ENCODE results near the gene CCM2L.

DNA sequence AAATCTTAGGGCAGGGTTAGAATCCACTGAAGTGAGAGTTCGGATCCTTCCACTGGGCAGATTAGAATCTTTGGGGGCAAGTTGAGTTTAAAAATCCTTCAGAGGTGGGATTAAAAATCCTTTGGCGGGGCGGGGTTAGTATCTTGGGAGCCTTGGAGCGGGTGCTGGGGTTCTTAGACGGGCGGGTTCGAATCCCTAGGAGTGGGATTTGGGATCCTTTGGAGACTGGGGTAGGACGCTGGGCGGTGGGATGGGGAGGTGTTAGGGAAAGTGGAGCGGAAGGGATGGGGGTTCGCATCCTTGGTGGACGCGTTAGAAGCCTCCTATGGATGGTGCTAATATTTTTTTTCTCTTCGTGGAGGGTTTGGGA is 41.5 kb downstream of the CCM2L start:
- TF ChIP-seq, protein P1, sequence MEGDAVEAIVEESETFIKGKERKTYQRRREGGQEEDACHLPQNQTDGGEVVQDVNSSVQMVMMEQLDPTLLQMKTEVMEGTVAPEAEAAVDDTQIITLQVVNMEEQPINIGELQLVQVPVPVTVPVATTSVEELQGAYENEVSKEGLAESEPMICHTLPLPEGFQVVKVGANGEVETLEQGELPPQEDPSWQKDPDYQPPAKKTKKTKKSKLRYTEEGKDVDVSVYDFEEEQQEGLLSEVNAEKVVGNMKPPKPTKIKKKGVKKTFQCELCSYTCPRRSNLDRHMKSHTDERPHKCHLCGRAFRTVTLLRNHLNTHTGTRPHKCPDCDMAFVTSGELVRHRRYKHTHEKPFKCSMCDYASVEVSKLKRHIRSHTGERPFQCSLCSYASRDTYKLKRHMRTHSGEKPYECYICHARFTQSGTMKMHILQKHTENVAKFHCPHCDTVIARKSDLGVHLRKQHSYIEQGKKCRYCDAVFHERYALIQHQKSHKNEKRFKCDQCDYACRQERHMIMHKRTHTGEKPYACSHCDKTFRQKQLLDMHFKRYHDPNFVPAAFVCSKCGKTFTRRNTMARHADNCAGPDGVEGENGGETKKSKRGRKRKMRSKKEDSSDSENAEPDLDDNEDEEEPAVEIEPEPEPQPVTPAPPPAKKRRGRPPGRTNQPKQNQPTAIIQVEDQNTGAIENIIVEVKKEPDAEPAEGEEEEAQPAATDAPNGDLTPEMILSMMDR (IDR thresholded peaks at IDR 0.05), result no peak
- TF ChIP-seq POLR2A (IDR thresholded peaks at IDR 0.05), result no peak

All from thyroid gland (tissue), 4 donors.